Measurements from ENCODE around the gene TSFM.

GRCh38 chr12:57783466-57783801 is 847 bp downstream of the TSFM start:
- TF ChIP-seq EZH2phosphoT487 (IDR thresholded peaks at IDR 0.05; ENCODE audit: insufficient read depth, low read depth) (no peak), EZH2 (IDR thresholded peaks at IDR 0.05; ENCODE audit: insufficient read depth, poor library complexity, severe bottlenecking) (no peak)

Data from GM23248 (cell line).